Skeletal muscle satellite cell (primary cell): Measurements from ENCODE around the gene BCL10.
"Not testable (repeated sequence)": the region's sequence is repeated elsewhere in the genome, so short reads cannot be mapped to it uniquely, and the experiment has no call there.

Source experiments
- H3K27me3 ChIP-seq: 2 replicates; pipeline ENCODE4 v1.7.0; 2013; ENCODE audit warnings: low read length; ENCODE audit not compliant: control insufficient read depth, insufficient read depth
- H3K36me3 ChIP-seq: 2 replicates; pipeline ENCODE4 v1.7.0; 2013; ENCODE audit warnings: mild to moderate bottlenecking, control low read depth, low read length; ENCODE audit not compliant: insufficient read depth
- H3K4me1 ChIP-seq: 2 replicates; pipeline ENCODE4 v1.7.0; 2013; ENCODE audit warnings: low read length; ENCODE audit not compliant: control insufficient read depth, insufficient read depth
- H3K4me2 ChIP-seq: 2 replicates; pipeline ENCODE4 v1.7.0; 2013; ENCODE audit warnings: mild to moderate bottlenecking, low read length
- H3K4me3 ChIP-seq: 2 replicates; pipeline ENCODE4 v1.7.0; 2013; ENCODE audit warnings: low read length
- H3K9ac ChIP-seq: 2 replicates; pipeline ENCODE4 v1.7.0; 2013; ENCODE audit warnings: mild to moderate bottlenecking, low read depth, low read length, moderate library complexity
- H3K9me3 ChIP-seq: replicated peaks from 2 replicates; pipeline ENCODE4 v1.7.0; 2013; ENCODE audit warnings: mild to moderate bottlenecking, control low read depth, low read length

Gene BCL10

GRCh38 chr1:85259912-85260274, 16.5 kb downstream of the BCL10 start:
- Histone ChIP-seq H3K4me3 (peak overlapping the region; percentile 100), H3K4me1 (peaks cover 32% of the 10 kb centered on the region), H3K9ac (peak overlapping the region; percentile 99), H3K4me2 (peak overlapping the region; percentile 85), H3K9me3 (no peaks in the 10 kb centered on the region), H3K36me3 (peaks cover 33% of the 10 kb centered on the region), H3K27me3 (no peaks in the 10 kb centered on the region)

DNA sequence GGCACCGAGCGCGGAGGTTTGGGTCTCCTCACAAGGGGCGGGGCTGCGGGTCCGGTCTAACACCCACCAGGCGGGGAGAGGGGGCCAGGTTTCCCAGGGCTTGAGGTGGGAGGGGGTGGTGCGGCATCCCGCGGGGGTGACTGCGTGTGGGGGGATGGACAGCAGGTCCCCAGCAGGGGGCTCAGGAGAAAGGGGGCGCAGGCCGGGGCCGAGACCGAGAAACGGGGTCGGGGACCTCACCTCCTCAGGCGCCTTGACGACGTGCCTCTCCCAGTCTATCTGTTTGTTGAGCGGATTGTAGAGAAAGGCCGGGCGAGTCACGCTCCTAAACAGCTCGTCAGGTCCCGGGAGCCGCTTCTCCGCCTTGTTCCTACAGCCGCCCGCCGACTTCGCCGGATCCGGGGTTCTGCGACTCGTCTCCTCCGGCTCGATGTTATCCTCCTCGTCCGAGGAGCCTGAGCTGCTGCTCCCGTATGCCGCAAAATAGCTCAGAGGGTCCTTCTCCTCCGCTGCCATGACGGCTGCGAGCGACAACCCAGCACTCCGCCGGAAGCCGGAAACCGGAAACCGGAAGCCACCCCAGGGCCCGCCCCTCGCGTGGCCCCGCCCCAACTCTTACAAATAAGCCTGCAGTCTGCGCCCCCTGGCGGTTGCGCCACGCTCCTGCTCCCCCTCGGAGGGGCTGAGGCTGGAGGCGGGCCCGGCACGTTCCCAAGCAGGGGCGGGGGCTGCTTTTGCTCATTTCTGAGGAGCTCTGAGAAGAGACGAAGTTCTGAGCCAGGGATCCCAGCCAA, 17.1 kb downstream of the BCL10 start, which contains the start of gene C1orf52:
Gene C1orf52, minus strand, starts transcription at position 545 of the 794 bp plus-strand sequence. Its CDS starts 29 bp downstream, at position 516.
- Histone ChIP-seq H3K4me3 (peak within 1 kb of the TSS; percentile 100), H3K4me2 (peak within 1 kb of the TSS; percentile 85), H3K9ac (peak within 1 kb of the TSS; percentile 99), H3K36me3 (peaks cover 30% of the 10 kb centered on the region), H3K4me1 (peaks cover 28% of the 10 kb centered on the region), H3K9me3 (no peaks in the 10 kb centered on the region), H3K27me3 (no peaks in the 10 kb centered on the region)

- H3K4me3 ChIP-seq: peak overlapping the region; percentile 100
- H3K9ac ChIP-seq: peak overlapping the region; percentile 99
- H3K9me3 ChIP-seq: no peaks in the 10 kb centered on the region
- no peaks in the 10 kb centered on the region for H3K27me3 ChIP-seq
- peaks cover 37% of the 10 kb centered on the region for H3K36me3 ChIP-seq
- peaks cover 21% of the 10 kb centered on the region for H3K4me1 ChIP-seq
- H3K4me2 ChIP-seq: peak overlapping the region; percentile 78
These were observed 17.8 kb downstream of the BCL10 start for GRCh38 chr1:85258536-85259117.

DNA sequence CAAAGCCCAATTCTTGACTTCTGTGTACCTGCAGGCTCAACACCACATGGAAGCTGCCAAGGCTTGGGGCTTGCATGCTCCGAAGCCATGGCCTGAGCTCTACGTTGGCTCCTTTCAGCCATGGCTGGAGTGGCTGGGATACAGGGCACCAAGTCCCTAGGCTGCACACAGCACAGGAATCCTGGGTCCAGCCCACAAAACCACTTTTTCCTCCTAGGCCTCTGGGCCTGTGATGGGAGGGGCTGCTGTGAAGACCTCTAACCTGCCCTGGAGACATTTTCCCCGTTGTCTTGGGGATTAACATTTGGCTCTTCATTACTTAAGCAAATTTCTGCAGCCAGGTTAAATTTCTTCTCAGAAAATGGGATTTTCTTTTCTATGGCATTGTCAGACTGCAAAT, 27.4 kb downstream of the BCL10 start:
- H3K36me3 ChIP-seq: peaks cover 27% of the 10 kb centered on the region
- not testable (repeated sequence) for H3K9ac ChIP-seq, H3K27me3 ChIP-seq, H3K4me3 ChIP-seq, H3K4me2 ChIP-seq, H3K9me3 ChIP-seq
- peaks cover 20% of the 10 kb centered on the region for H3K4me1 ChIP-seq

DNA sequence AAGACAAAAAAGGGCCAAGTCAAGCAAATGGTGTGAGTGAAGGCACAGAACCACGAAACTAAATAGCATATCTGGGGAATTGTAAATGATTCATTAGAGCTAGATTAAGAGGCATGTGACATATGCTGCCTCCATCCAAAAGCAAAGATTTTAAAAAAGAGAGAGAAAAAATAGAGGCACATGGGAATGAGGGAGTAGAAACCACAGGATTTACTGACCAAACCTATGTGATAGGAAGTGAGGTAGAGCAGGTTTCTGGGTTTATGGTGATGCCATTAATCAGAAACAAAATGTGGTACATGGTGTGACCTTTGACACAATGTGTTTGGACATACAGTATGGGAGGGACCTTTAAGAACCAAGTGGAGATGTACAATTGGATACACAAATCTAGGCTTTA, 30.5 kb downstream of the BCL10 start:
- H3K36me3 ChIP-seq: no peaks in the 10 kb centered on the region
- no peaks in the 10 kb centered on the region for H3K27me3 ChIP-seq
- peaks cover 32% of the 10 kb centered on the region for H3K4me1 ChIP-seq
- no peak overlapping the region for H3K4me2 ChIP-seq
- no peak overlapping the region for H3K4me3 ChIP-seq
- no peak overlapping the region for H3K9ac ChIP-seq
- H3K9me3 ChIP-seq: no peaks in the 10 kb centered on the region

- Histone ChIP-seq H3K27me3 (no peaks in the 10 kb centered on the region), H3K4me3 (no peak overlapping the region), H3K9ac (no peak overlapping the region), H3K4me2 (peak overlapping the region; percentile 39), H3K36me3 (no peaks in the 10 kb centered on the region), H3K4me1 (peaks cover 36% of the 10 kb centered on the region), H3K9me3 (no peaks in the 10 kb centered on the region)
These were observed 31.0 kb downstream of the BCL10 start for GRCh38 chr1:85245456-85245855.

GRCh38 chr1:85244271-85245061, 32.0 kb downstream of the BCL10 start:
- Histone ChIP-seq H3K4me2 (peak overlapping the region; percentile 39), H3K4me3 (no peak overlapping the region), H3K9me3 (no peaks in the 10 kb centered on the region), H3K27me3 (no peaks in the 10 kb centered on the region), H3K4me1 (peaks cover 37% of the 10 kb centered on the region), H3K36me3 (no peaks in the 10 kb centered on the region), H3K9ac (no peak overlapping the region)

GRCh38 chr1:85243372-85243771, 33.1 kb downstream of the BCL10 start:
- H3K36me3 ChIP-seq: no peaks in the 10 kb centered on the region
- H3K9ac ChIP-seq: no peak overlapping the region
- H3K9me3 ChIP-seq: no peaks in the 10 kb centered on the region
- no peak overlapping the region for H3K4me3 ChIP-seq
- H3K4me1 ChIP-seq: peaks cover 37% of the 10 kb centered on the region
- no peaks in the 10 kb centered on the region for H3K27me3 ChIP-seq
- H3K4me2 ChIP-seq: no peak overlapping the region

DNA sequence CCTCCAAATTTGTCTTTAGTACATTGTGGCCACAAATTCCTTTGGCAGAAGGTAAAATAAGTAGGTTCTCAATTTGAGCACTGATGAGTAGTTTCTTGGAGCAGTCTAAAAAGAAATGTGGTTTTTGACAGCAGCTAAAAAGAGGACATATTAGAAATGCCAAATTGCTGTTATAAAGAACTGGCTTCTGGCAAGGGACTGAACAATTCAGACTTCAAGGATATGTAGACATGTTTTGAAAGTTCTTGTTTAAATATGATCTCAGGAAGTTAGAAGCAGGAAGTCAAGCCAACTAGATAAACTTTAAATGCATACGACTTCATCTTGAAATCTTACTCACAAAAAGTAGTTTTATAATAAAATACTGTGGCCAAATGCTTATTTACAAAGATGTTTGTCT, 35.8 kb downstream of the BCL10 start:
- peaks cover 33% of the 10 kb centered on the region for H3K4me1 ChIP-seq
- no peak overlapping the region for H3K4me3 ChIP-seq
- no peak overlapping the region for H3K4me2 ChIP-seq
- H3K9ac ChIP-seq: no peak overlapping the region
- no peaks in the 10 kb centered on the region for H3K36me3 ChIP-seq
- H3K27me3 ChIP-seq: peaks cover 10% of the 10 kb centered on the region
- no peaks in the 10 kb centered on the region for H3K9me3 ChIP-seq

- Histone ChIP-seq H3K9me3 (no peaks in the 10 kb centered on the region), H3K4me1 (peaks cover 29% of the 10 kb centered on the region), H3K4me2 (no peak overlapping the region), H3K27me3 (peaks cover 10% of the 10 kb centered on the region), H3K4me3 (no peak overlapping the region), H3K9ac (no peak overlapping the region), H3K36me3 (no peaks in the 10 kb centered on the region)
These were observed 36.2 kb downstream of the BCL10 start for GRCh38 chr1:85240174-85240601.

- no peak overlapping the region for H3K4me2 ChIP-seq
- no peak overlapping the region for H3K9ac ChIP-seq
- H3K4me1 ChIP-seq: peaks cover 9% of the 10 kb centered on the region
- no peaks in the 10 kb centered on the region for H3K9me3 ChIP-seq
- H3K36me3 ChIP-seq: no peaks in the 10 kb centered on the region
- no peak overlapping the region for H3K4me3 ChIP-seq
- peaks cover 10% of the 10 kb centered on the region for H3K27me3 ChIP-seq
These were observed 38.8 kb downstream of the BCL10 start for GRCh38 chr1:85237613-85238012.
